ENCODE measurements around the gene PACRG. TPM values are rescaled to one million over a fixed set of nuclear protein-coding genes. Genes with fewer than 3 reads are reported as not detected.

The PACRG gene
- total RNA-seq, 2 experiments from 2014 or later, result 0.66 to 0.81 TPM

DNA sequence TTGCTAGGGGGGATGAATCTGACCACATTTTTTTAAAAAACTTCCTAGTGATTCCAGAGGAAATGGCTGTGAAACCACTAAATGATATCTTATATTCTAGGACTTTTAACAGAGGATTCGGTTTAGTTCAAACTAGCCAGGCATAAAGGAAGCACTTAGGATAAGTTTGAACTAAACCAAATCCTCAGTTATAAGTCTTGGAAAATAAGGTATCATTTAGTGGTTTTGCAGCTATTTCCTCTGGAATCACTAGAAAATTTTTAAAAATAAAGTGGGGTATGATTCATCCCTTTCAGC lies 358.8 kb downstream of the PACRG start:
- intact Hi-C loops (cut with DNase I, micrococcal nuclease), result no loop called here
- CTCF ChIA-PET, result no interaction called here
- H3K4me3 Mint-ChIP-seq, result no peak overlapping the region
- Histone ChIP-seq H3K4me1 (ENCODE audit: insufficient read depth, low read length) (no peaks in the 10 kb centered on the region), H3K36me3 (ENCODE audit: insufficient read depth, low read length) (no peaks in the 10 kb centered on the region), H3K27me3 (ENCODE audit: control insufficient read depth in 1 of 2, insufficient read depth in 2 of 2, low read length in 2 of 2) (no peaks in the 10 kb centered on the region), H3K27ac (ENCODE audit: low read depth in 1 of 2, low read length in 2 of 2) (no peak overlapping the region), H3K4me3 (ENCODE audit: low read length) (no peak overlapping the region), H3K9me3 (ENCODE audit: control insufficient read depth in 1 of 2, insufficient read depth in 1 of 2, low read length in 2 of 2) (no peaks in the 10 kb centered on the region)
- TF ChIP-seq, protein P1, sequence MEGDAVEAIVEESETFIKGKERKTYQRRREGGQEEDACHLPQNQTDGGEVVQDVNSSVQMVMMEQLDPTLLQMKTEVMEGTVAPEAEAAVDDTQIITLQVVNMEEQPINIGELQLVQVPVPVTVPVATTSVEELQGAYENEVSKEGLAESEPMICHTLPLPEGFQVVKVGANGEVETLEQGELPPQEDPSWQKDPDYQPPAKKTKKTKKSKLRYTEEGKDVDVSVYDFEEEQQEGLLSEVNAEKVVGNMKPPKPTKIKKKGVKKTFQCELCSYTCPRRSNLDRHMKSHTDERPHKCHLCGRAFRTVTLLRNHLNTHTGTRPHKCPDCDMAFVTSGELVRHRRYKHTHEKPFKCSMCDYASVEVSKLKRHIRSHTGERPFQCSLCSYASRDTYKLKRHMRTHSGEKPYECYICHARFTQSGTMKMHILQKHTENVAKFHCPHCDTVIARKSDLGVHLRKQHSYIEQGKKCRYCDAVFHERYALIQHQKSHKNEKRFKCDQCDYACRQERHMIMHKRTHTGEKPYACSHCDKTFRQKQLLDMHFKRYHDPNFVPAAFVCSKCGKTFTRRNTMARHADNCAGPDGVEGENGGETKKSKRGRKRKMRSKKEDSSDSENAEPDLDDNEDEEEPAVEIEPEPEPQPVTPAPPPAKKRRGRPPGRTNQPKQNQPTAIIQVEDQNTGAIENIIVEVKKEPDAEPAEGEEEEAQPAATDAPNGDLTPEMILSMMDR (IDR thresholded peaks at IDR 0.05), result no peak
- no peaks in the 10 kb centered on the region for H3K27me3 Mint-ChIP-seq
- DNase-seq (no peak), ATAC-seq (ENCODE audit: poor library complexity) (no peak)
- H3K4me1 Mint-ChIP-seq (ENCODE audit: low read depth), result no peaks in the 10 kb centered on the region
- H3K9me3 Mint-ChIP-seq, result no peaks in the 10 kb centered on the region
- H3K36me3 Mint-ChIP-seq (ENCODE audit: low read depth), result no peaks in the 10 kb centered on the region
- no peak overlapping the region for H3K27ac Mint-ChIP-seq
- POLR2A ChIA-PET, result no interaction called here

DNA sequence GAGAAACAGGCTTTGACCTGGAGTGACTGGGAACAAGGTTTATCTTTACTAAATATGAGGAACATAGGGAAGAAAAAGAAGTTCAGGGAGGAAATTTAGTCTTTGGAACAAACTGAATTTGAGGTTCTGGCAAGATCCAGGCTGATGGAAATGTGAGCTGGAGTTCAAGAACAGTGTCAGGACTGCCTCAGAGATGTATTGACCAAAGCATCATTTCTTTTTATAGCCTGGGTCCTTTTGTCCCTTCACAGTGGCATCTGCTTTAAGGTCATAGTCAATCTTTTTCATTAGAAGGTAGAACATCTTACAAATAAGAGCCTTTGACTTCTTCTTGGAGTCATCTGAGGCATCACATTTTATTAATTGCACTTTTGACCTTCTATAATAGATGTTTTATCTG lies 360.2 kb downstream of the PACRG start:
- TF ChIP-seq, protein P1 (IDR thresholded peaks at IDR 0.05), result no peak
- ATAC-seq (ENCODE audit: poor library complexity) (no peak), DNase-seq (no peak)
- H3K36me3 Mint-ChIP-seq (ENCODE audit: low read depth), result no peaks in the 10 kb centered on the region
- H3K4me1 ChIP-seq (ENCODE audit: insufficient read depth, low read length), result no peaks in the 10 kb centered on the region
- intact Hi-C loops (cut with DNase I, micrococcal nuclease), result no loop called here
- H3K9me3 Mint-ChIP-seq, result no peaks in the 10 kb centered on the region
- CTCF ChIA-PET, result no interaction called here
- no peaks in the 10 kb centered on the region for H3K9me3 ChIP-seq (ENCODE audit: control insufficient read depth in 1 of 2, insufficient read depth in 1 of 2, low read length in 2 of 2)
- no peak overlapping the region for H3K4me3 ChIP-seq (ENCODE audit: low read length)
- no peak overlapping the region for H3K27ac Mint-ChIP-seq
- H3K4me3 Mint-ChIP-seq, result no peak overlapping the region
- H3K4me1 Mint-ChIP-seq (ENCODE audit: low read depth), result no peaks in the 10 kb centered on the region
- no peaks in the 10 kb centered on the region for H3K36me3 ChIP-seq (ENCODE audit: insufficient read depth, low read length)
- H3K27me3 ChIP-seq (ENCODE audit: control insufficient read depth in 1 of 2, insufficient read depth in 2 of 2, low read length in 2 of 2), result no peaks in the 10 kb centered on the region
- H3K27ac ChIP-seq (ENCODE audit: low read depth in 1 of 2, low read length in 2 of 2), result no peak overlapping the region
- POLR2A ChIA-PET, result no interaction called here
- H3K27me3 Mint-ChIP-seq, result no peaks in the 10 kb centered on the region

DNA sequence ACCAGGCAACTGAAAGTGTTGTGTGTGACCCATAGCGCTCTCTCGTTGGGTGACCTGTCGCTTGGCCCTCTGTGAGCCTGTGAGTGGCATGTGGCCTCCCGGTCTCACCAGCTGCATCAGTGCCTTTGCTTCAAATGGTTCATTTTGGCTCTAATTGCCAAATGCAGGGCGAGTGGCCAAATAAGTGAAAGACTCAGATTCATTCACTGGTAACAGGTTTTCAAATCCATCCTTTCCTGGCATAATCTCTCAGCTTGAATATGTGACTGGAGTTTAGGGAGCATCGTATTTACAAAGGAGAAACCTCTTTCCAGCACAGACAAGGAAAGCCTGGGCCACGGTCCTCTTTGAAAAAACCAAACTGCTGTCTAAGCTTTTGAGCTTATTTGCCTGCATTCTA lies 365.1 kb downstream of the PACRG start:
- Histone ChIP-seq H3K27me3 (ENCODE audit: control insufficient read depth in 1 of 2, insufficient read depth in 2 of 2, low read length in 2 of 2) (no peaks in the 10 kb centered on the region), H3K9me3 (ENCODE audit: control insufficient read depth in 1 of 2, insufficient read depth in 1 of 2, low read length in 2 of 2) (peaks cover 0 to 8% of the 10 kb centered on the region in 2 experiments), H3K4me1 (ENCODE audit: insufficient read depth, low read length) (no peaks in the 10 kb centered on the region), H3K36me3 (ENCODE audit: insufficient read depth, low read length) (no peaks in the 10 kb centered on the region), H3K27ac (ENCODE audit: low read depth in 1 of 2, low read length in 2 of 2) (no peak overlapping the region), H3K4me3 (ENCODE audit: low read length) (no peak overlapping the region)
- no peaks in the 10 kb centered on the region for H3K27me3 Mint-ChIP-seq
- no peak for DNase-seq
- TF ChIP-seq, protein P1 (IDR thresholded peaks at IDR 0.05), result no peak
- no peak overlapping the region for H3K27ac Mint-ChIP-seq
- intact Hi-C loops (cut with DNase I, micrococcal nuclease), result no loop called here
- no peak for ATAC-seq (ENCODE audit: poor library complexity)
- ChIA-PET CTCF (no interaction called here), POLR2A (no interaction called here)
- H3K9me3 Mint-ChIP-seq, result no peaks in the 10 kb centered on the region
- no peaks in the 10 kb centered on the region for H3K36me3 Mint-ChIP-seq (ENCODE audit: low read depth)
- no peaks in the 10 kb centered on the region for H3K4me1 Mint-ChIP-seq (ENCODE audit: low read depth)
- H3K4me3 Mint-ChIP-seq, result no peak overlapping the region
